Frontal cortex (tissue), 4 donors: ENCODE data around the gene PHACTR4. TPM values are rescaled to one million over a fixed set of nuclear protein-coding genes. Genes with fewer than 3 reads are reported as not detected.
"Not testable (repeated sequence)": the region's sequence is repeated elsewhere in the genome, so short reads cannot be mapped to it uniquely, and the experiment has no call there.

Source experiments
- DNase-seq, 2 donors: peaks; one replicate each; pipeline ENCODE4 v3.0.0; 2012; ENCODE audit warnings: low spot score in 2 of 2
- FAIRE-seq: peaks from 2 replicates; lab custom pipeline; 2012; peaks lifted over from hg19 to GRCh38; lab: Jason Lieb, UNC
- total RNA-seq: library from RNA; depleted of rRNA; stranded (reverse); fragments of >200 nt; gene quantifications from one replicate; pipeline ENCODE4 v1.2.3, GENCODE V29; 2014
- donor health status: control.
- donor health status: control.
- donor health status: control.

The PHACTR4 gene
- total RNA-seq, 1 donor from 2014 or later, result 10.6 TPM

DNA sequence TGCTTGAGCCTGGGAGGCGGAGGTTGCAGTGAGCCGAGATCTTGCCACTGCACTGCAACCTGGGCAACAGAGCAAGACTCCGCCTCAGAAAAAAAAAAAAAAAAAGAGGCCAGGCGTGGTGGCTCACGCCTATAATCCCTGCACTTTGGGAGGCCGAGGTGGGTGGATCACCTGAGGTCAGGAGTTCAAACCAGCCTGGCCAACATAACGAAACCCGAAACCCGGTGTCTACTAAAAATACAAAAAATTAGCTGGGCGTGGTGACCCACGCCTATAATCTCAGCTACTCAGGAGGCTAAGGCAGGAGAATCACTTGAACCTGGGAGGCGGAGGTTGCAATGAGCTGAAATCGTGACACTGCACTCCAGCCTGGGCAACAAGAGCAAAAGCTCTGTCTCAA is 110.0 kb downstream of the PHACTR4 start:
- not testable (repeated sequence) for DNase-seq, FAIRE-seq

DNA sequence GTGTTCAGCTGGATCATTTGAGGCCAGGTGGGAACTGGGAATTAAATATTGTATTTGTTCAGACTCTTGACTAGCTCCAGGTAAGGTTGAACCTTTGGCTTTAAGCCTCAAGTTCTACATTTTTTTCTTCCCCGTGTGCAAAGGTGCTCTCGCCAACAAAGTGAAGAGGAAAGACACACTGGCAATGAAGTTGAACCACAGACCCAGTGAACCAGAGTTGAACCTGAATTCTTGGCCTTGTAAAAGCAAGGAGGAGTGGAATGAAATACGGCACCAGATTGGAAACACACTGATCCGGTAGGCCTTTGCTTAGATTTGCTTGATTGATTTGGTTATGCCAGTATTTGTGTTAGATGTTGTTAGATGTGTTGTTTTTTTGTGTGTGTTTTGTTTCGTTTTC is 110.8 kb downstream of the PHACTR4 start:
- no peak for FAIRE-seq
- DNase-seq, result no peak

DNA sequence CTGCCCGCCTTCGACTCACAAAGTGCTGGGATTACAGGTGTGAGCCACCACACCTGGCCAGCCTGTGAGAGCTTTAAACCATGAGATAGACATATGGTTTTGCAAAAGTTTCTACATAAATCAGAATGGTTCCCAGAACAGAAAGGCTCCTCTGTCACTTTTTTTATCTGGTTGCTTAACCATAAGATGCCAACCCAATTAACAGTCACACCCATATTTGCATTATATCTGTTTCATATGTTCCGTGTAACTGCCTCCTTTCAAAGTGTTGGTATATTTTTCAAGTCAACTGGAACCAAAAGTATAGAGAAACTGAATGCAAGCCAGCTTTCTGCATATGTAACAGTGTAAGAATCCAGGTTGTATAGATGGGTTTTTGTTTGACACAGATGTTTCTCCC is 112.6 kb downstream of the PHACTR4 start:
- no peak for FAIRE-seq

DNA sequence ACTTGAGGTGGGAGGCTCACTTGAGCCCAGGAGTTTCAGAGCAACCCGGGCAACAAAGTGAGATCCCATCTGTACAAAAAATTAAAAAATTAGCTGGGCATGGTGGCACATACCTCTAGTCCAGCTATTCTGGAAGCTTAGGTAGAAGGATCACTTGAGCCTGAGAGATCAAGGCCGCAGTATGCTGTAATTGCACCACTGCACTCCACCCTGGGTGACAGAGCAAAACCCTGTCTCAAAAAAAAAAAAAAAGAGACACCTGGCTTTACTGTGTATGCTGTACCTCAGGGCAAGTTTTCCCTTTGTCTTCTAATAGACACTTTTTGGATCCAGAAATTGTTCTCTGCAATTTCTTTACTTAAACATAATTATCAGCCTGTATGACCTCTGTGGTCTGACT is 113.2 kb downstream of the PHACTR4 start:
- DNase-seq (no peak), FAIRE-seq (no peak)

More for the DNA sequence above, 112.6 kb downstream of the PHACTR4 start:
- DNase-seq, result no peak

DNA sequence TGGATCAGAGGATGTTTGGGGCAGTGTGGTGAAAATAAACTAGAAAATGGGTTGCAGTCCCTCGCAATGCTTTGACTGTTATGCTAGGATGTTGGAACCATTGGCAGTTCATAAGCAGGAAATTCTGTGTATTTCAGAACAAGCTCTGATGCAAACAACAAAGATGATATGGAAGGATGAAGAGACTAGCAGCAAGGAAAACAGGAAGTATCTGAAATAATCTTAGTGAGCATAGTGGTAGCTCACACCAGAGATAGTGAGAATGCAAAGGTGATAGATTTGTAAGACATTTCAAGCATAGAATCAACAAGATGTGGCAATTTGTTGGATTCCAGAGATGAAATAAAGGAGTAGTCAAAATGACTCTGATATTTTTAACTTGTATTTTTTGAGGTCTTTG is 125.2 kb downstream of the PHACTR4 start:
- no peak for DNase-seq

DNA sequence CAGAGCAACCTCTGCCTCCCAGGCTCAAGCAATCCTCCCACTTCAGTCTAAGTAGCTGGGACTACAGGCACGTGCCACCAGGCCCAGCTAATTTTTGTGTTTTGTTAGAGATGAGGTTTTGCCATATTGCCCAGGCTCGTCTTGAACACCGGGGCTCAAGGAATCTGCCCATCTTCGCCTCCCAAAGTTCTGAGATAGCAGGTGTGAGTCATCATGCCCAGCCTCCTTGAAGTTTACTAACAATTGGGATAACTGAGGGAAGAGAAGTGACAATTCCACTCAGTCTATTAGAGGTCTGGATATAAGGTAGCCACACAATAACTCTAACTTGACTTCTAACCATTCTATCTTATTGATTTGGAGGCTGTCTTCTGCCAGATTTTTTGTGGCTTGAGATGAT is 130.0 kb downstream of the PHACTR4 start:
- FAIRE-seq (no peak), DNase-seq (no peak)

More for the DNA sequence above, 125.2 kb downstream of the PHACTR4 start:
- no peak for FAIRE-seq

DNA sequence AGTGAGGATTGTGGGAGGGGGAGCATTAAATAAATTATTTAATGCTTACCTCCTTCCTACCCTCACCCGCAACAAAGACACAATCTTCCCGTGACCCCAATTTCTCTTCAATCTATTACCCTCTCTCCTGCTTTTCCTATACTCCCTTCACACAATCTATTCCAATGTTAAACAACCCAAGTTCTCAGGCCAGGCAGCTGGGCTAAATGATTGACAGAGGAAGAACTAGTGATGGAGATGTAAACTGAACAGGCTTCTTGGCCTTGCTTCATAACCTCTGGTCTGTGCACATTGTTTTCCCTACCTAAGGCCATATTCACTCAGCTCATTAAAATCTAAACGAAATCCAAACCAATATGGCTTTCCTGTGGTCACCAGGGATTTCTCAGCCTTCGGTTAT is 132.4 kb downstream of the PHACTR4 start:
- no peak for DNase-seq
- no peak for FAIRE-seq

DNA sequence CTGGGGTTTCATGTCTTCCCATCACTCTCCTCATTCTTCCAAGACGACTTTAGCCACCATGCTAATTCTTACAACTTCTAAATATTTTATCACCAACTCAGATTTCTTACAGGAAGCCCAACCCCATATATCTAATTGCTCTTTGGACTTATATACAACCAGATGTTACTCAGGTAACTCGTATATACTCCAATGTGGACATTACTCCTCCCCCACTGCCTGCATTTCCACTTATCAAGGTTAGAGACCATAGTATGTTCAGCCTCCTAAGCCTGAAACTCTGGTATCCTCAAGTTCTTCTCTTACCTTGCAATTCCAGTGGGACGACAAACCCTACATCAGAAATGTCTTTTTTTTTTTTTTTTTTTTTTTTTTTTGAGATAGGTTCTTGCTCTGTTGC is 133.6 kb downstream of the PHACTR4 start:
- DNase-seq (no peak), FAIRE-seq (no peak)

DNA sequence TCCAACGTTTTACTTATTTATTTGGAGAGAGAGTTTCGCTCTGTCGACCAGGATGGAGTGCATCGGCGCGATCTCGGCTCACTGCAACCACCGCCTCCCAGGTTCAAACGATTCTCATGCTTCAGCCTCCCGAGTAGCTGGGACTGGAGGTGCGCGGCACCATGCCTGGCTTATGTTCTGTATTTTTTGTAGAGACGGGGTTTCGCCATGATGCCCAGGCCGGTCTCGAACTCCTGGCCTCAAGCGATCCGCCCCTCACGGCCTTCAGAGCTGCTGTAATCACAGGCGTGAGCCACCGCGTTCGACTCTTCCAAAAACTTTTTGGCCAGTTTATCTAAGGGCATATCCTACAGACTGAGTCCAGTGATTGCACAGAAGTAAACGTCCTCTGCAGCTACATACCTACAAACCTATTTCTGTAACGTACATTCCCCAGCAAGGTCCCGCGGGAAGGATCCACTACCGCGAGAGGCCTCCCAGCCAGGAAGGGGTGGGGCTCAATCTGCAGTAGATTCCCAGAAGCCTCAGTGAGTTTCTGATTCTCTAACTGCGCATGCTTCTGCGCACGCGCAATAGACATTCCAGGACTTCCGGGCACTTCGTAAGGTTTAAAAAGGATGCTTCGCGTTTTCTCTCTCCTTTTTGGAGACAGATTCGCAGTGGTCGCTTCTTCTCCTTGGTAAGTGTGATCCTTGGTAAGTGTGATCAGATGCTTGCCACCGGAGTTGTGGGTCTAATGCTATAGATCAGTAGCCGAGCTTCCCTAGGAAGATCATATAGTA is 136.1 kb downstream of the PHACTR4 start, which contains the start of gene RCC1:
Gene RCC1, plus strand, starts transcription at position 638 of the 782 bp plus-strand sequence. CDS start 23,824 bp downstream, outside the sequence.
- DNase-seq (peak; percentile 86 to 95), FAIRE-seq (no peak)

DNA sequence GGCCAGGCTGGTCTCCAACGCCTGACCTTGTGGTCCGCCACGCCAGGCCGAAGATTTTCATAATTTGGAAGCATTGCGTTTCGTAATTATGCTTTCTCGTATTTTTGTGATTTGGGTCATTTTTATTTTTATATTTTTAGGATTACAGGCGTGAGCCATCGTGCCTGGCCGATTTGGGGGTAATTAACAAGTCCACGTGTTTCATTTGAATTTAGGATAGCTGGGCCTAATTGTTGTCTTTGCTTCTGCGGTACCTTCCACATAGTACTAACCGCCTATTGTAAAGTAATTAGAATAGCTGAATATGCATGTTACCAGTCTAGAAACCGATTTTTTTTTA is 137.3 kb downstream of the PHACTR4 start:
- FAIRE-seq, result no peak

DNA sequence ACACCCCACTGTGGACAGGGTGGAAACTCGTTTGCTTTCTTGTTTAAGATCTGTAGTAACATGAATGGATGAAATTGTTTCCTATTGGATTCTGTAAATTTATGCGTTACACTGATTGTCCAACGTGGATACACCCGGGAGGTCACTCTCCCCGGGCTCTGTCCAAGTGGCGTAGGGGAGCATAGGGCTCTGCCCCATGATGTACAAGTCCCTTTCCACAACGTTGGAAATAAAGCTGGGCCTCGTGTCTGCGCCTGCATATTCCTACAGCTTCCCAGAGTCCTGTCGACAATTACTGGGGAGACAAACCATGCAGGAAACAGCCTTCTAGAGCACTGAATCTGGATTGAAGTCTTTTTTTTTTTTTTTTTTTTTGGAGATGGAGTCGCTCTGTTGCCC is 137.7 kb downstream of the PHACTR4 start:
- FAIRE-seq, result no peak
- DNase-seq, result no peak

More for the DNA sequence above, 137.3 kb downstream of the PHACTR4 start:
- DNase-seq, result no peak

DNA sequence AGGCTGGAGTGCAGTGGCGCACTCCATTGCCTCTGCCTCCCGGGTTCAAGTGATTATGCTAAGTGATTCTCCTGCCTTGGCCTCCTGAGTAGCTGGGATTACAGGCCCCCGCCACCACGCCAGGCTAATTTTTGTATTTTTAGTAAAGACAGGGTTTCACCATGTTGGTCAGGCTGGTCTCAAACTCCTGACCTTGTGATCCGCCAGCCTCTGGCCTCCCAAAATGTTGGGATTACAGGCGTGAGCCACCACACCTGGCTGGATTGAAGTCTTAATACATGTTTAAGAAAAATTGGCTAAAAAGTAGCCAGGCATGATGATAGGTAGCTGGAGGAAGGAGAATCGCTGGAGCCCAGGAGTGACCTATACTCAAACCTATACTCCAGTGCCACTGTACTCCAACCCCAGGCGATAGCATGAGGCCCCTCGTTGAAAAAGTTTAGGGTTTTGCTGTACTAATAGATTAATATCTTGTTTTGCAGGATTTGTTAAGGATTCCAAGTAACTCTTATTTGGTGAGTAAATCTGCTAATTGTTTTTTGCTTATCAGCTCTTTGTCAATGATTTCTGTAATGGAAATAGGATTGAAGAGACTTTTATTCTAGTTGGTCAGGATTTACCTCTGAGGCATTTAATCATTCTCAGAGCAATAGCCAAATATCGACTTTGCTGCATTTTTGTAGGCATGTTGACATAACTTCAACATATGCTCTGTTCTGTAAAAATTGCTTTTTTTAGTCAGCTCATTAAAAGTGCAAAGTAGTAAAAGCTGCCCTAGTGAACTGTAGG is 138.3 kb downstream of the PHACTR4 start:
- DNase-seq (no peak), FAIRE-seq (no peak)

DNA sequence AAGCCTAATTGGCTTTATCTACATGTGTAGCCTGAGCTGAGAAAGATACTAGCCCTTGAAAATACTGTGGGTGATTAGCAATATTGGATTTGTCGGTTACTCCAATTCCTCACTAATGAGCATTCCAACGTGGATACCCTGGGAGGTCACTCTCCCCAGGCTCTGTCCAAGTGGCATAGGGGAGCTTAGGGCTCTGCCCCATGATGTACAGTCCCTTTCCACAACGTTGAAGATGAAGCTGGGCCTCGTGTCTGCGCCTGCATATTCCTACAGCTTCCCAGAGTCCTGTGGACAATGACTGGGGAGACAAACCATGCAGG is 138.9 kb downstream of the PHACTR4 start:
- DNase-seq, result no peak
- no peak for FAIRE-seq

DNA sequence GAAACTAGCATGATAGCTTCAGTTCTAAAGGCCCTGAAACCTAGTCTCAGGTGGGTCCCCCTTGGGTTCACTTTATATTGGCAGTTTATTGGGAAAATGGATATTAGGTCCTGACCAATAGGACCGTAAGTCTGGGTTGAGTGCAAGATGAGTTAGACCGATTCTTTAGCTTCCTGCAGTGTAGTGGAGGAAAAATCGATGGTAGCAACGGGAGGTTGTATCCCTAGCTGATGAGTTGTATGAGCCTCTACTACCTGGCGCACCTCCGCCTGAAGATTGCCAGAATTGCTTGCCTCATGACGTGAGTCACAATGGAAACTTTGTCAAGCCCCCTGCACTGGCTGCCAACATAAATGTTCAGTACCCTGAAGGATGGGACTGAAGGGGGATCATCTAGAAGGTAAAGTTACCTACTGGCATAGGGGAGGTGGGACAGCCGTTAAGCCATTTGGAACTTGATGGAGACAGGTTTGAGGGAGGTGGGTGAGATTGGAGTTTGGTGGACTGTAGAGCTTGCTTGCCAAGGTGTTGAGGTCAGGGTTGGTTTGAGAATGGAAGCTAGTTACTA is 140.2 kb downstream of the PHACTR4 start:
- DNase-seq (no peak), FAIRE-seq (no peak)

DNA sequence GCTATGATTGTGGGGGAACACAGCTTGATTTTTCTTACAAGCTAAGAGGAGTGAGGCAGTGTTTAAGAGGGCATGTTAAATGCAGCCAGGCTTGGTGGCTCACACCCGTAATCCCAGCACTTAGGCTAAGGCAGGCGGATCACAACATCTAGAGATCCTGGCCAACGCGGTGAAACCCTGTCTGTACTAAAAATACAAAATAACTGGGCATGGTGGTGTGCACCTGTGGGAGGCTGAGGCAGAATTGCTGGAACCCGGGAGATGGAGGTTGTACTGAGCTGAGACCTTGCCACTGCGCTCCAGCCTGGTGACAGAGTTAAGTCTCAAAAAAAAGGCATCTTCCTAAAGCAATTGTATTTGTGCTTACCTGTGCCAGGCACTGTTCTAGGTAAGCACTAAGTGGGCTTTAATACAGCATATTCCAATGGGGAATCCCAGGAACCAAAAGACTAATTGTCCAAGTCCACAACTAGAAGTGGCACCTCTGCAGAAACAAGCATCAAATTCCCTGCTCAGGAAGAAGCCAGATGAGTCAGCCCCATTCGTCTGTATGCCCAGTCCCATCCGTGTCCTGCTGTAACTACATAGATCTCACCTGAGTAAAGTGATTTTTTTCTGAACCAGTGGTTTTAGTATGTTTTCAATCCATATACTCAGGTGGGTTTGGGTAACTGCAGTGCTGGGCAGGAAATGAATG is 140.9 kb downstream of the PHACTR4 start:
- DNase-seq (no peak), FAIRE-seq (no peak)

DNA sequence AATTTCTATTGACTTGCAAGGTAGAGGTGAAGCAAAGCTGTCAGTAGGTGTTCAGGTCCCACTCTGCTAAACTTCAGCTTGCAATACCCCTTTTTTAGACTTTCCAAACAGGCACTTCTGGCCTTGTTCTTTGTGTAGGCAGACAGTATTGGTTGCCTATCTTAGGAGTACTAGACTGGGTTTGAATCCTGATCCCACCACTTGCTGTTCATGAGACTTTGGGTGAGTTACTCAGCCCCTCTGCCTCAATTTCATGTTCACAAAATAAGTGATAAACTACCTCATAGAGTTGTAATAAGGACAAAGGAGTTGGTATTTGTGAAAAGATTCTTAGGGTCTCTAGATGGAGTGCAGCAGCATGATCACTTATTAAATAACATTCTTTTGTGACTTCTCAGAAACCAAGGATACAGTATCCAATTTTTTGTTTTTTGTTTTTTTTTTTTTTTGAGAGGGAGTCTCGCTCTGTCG is 141.5 kb downstream of the PHACTR4 start:
- DNase-seq (no peak), FAIRE-seq (no peak)

DNA sequence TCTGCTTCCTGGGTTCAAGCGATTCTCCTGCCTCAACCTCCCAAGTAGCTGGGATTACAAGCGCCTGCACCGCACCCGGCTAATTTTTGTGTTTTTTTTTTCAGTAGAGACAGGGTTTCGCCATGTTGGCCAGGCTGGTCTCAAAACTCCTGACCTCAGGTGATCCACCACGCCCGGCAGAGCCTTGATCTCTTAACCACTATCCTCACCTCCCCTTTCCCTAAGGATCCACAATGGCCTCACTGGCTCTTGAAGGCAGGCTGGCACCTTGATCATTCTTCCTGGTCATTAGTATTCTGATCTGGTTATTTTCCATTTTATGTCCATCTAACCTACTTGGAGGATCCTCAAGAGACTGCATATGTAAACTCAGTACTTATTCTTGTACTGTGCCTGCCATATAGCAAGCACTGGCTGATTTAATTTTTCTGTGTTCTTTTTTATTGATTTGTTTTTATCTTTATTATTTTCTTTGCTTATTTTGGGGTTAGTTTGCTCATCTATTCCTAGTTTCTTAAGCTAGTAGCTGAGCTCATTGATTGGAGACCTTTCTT is 142.6 kb downstream of the PHACTR4 start:
- FAIRE-seq (no peak), DNase-seq (no peak)

DNA sequence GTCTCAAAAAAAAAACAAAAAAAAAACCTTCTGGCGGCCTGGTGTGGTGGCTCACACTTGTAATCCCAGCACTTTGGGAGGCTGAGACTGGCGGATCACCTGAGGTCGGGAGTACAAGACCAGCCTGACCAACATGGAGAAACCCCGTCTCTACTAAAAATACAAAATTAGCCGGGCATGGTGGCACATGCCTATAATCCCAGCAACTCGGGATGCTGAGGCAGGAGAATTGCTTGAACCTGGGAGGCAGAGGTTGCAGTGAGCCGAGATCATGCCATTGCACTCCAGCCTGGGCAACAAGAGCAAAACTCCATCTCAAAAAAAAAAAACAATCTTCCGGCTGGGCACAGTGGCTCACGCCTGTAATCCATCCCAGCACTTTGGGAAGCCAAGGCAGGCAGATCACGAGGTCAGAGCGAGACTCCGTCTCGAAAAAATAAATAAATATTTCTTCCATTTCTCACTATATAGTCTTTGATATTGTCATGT is 144.9 kb downstream of the PHACTR4 start:
- not testable (repeated sequence) for DNase-seq, FAIRE-seq

DNA sequence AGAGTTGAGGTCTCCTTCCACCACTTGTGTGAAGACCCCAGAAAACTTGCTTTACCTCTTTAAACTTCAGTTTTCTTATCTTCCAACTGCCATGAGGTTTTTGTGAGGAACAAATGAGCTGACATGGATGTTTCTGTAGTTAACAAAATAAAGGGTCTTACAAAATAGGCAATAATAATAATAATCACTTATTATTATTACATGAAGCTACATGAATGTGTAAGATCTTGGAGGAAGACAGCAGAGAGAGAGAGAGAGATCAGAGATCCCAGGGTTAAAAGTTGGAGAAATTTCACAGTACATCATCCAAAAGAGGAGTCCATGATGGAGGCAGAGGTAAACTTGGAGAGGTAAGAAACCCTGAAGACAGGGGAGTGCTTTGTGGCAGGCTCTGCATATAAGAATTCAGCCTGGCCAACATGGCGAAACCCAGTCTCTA is 147.0 kb downstream of the PHACTR4 start:
- FAIRE-seq (no peak), DNase-seq (no peak)

DNA sequence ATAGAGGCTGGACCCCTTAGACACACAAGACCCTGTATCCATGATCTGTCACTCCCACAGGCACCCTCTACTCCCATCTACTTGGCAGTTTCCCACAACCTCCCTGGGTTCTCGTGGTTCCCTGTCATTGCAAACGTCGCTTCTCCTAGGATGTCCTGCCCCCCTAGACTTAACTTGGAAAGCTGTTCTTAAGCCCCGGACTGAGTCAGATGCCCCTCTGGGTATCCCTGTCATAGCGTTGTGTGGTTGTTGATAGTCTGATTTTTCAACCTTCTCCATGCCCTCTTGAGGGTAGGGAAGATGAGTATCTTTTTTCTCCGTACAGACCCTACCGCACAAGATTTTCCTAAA is 148.1 kb downstream of the PHACTR4 start:
- FAIRE-seq (no peak), DNase-seq (no peak)
